ENCODE measurements around the gene ACSL5. TPM values are rescaled to one million over a fixed set of nuclear protein-coding genes. Genes with fewer than 3 reads are reported as not detected.

ACSL5 gene
- total and polyA plus RNA-seq, 2 donors (not counting 1 experiment from before 2014, with no cell fraction given) = 31.5 to 36.2 TPM

DNA sequence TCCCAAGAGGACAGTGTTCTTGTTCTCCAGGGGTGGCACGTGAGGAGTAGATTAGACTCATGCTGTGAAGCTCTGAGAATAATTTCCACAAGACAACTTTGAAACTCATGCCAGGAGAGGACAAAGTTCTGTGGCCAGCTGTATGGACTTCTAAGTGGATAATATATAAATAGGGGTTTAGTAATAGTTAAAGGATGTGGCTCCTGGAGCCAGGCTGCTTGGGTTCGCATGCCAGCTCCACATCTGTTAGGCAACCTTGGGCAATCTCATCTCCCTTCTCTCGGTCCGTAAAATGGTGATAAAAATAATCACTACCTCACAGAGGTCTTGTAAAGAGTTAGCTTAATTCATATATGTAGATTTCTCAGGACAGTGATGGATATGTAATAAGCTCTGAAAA is 35.8 kb downstream of the ACSL5 start:
- peaks cover 6% of the 10 kb centered on the region for H3K9me3 Mint-ChIP-seq (ENCODE audit: insufficient read depth)
- no peak overlapping the region for H3K4me3 Mint-ChIP-seq
- Histone ChIP-seq H3K9me3 (ENCODE audit: control extremely low read depth in 1 of 3, control insufficient read depth in 2 of 3, insufficient read depth in 1 of 3, low read length in 2 of 3) (no peaks in the 10 kb centered on the region), H3K4me3 (ENCODE audit: control extremely low read depth in 1 of 5, extremely low read depth in 1 of 5, insufficient read depth in 1 of 5, low read depth in 2 of 5, low read length in 4 of 5) (no peak overlapping the region), H3K27me3 (replicated peaks in 1 of 4; ENCODE audit: control extremely low read depth in 1 of 4, control insufficient read depth in 3 of 4, insufficient read depth in 4 of 4, low read length in 3 of 4) (no peaks in the 10 kb centered on the region), H3K4me1 (ENCODE audit: control insufficient read depth in 2 of 2, insufficient read depth in 2 of 2, low read length in 2 of 2) (no peaks in the 10 kb centered on the region), H3K9ac (ENCODE audit: low read length) (no peak overlapping the region), H3K79me2 (ENCODE audit: control insufficient read depth, insufficient read depth, low read length) (no peaks in the 10 kb centered on the region), H3K27ac (ENCODE audit: low read length in 2 of 2) (no peak overlapping the region), H3K36me3 (replicated peaks in 1 of 2; ENCODE audit: control extremely low read depth in 1 of 2, control insufficient read depth in 1 of 2, extremely low read depth in 1 of 2, insufficient read depth in 2 of 2, low read length in 1 of 2) (peaks cover 8 to 84% of the 10 kb centered on the region in 2 experiments), H4K20me1 (ENCODE audit: control insufficient read depth, insufficient read depth, low read length, poor library complexity, severe bottlenecking) (no peaks in the 10 kb centered on the region), H3K4me2 (replicated peaks; ENCODE audit: low read depth, low read length, poor library complexity, severe bottlenecking) (no peak overlapping the region), H2AFZ (ENCODE audit: insufficient read depth, low read depth, low read length, poor library complexity, severe bottlenecking) (no peak overlapping the region)
- DNase-seq = no peak
- no peak overlapping the region for H3K27ac Mint-ChIP-seq
- no CpG with 5 or more reads among the region's 4 CpGs for WGBS (ENCODE audit: insufficient coverage)
- intact Hi-C loops (cut with micrococcal nuclease) = no loop called here
- ATAC-seq (ENCODE audit: low read depth) = no peak
- TF ChIP-seq, protein P1, sequence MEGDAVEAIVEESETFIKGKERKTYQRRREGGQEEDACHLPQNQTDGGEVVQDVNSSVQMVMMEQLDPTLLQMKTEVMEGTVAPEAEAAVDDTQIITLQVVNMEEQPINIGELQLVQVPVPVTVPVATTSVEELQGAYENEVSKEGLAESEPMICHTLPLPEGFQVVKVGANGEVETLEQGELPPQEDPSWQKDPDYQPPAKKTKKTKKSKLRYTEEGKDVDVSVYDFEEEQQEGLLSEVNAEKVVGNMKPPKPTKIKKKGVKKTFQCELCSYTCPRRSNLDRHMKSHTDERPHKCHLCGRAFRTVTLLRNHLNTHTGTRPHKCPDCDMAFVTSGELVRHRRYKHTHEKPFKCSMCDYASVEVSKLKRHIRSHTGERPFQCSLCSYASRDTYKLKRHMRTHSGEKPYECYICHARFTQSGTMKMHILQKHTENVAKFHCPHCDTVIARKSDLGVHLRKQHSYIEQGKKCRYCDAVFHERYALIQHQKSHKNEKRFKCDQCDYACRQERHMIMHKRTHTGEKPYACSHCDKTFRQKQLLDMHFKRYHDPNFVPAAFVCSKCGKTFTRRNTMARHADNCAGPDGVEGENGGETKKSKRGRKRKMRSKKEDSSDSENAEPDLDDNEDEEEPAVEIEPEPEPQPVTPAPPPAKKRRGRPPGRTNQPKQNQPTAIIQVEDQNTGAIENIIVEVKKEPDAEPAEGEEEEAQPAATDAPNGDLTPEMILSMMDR (IDR thresholded peaks at IDR 0.05) = no peak
- peaks cover 4% of the 10 kb centered on the region for H3K4me1 Mint-ChIP-seq
- POLR2A ChIA-PET = no interaction called here
- H3K27me3 Mint-ChIP-seq = no peaks in the 10 kb centered on the region
- CTCF ChIA-PET = interaction anchor here (1.3 kb wide), 1 partner anchor 9 kb away, joined by 3 read pairs; no protein-coding TSS in a partner anchor

DNA sequence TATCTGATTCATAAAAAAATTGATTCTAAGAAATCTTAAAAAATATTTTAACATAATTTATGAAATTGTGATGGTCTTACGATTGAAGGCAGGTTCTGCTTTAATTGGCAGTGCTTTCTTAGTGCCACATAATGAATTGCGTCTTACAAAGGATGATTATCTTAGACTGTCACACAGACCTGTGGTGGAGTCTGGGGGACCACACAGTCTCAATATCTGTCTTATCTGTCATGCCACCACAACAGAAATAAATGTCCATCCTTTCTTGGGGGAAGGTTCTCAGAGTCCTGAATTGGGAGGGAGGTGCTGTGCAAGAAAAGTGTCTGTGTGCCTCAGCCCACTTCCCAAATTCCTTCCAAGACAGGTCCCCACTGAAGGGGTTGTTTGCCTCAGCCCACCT is 38.8 kb downstream of the ACSL5 start:
- ATAC-seq (ENCODE audit: low read depth) (no peak), DNase-seq (no peak)
- no peaks in the 10 kb centered on the region for H3K27me3 ChIP-seq (replicated peaks in 1 of 4; ENCODE audit: control extremely low read depth in 1 of 4, control insufficient read depth in 3 of 4, insufficient read depth in 4 of 4, low read length in 3 of 4)
- WGBS (ENCODE audit: insufficient coverage) = no CpG with 5 or more reads among the region's 2 CpGs
- ChIA-PET POLR2A (no interaction called here), CTCF (interaction anchor here (1.9 kb wide), 1 partner anchor 22 kb away, joined by 8 read pairs; no protein-coding TSS in a partner anchor)
- no peak overlapping the region for H3K4me2 ChIP-seq (replicated peaks; ENCODE audit: low read depth, low read length, poor library complexity, severe bottlenecking)
- H3K79me2 ChIP-seq (ENCODE audit: control insufficient read depth, insufficient read depth, low read length) = no peaks in the 10 kb centered on the region
- Mint-ChIP-seq H3K27ac (no peak overlapping the region), H3K27me3 (no peaks in the 10 kb centered on the region), H3K4me1 (no peaks in the 10 kb centered on the region), H3K4me3 (no peak overlapping the region), H3K9me3 (ENCODE audit: insufficient read depth) (no peaks in the 10 kb centered on the region)
- TF ChIP-seq, protein P1 (IDR thresholded peaks at IDR 0.05) = no peak
- TF ChIP-seq EZH2 (IDR thresholded peaks at IDR 0.05; ENCODE audit: borderline replicate concordance, insufficient read depth, low read depth, low read length, poor library complexity, severe bottlenecking) = no peak
- no peak overlapping the region for H2AFZ ChIP-seq (ENCODE audit: insufficient read depth, low read depth, low read length, poor library complexity, severe bottlenecking)
- no peaks in the 10 kb centered on the region for H3K9me3 ChIP-seq (ENCODE audit: control extremely low read depth in 1 of 3, control insufficient read depth in 2 of 3, insufficient read depth in 1 of 3, low read length in 2 of 3)
- no peak overlapping the region for H3K4me3 ChIP-seq (ENCODE audit: control extremely low read depth in 1 of 5, extremely low read depth in 1 of 5, insufficient read depth in 1 of 5, low read depth in 2 of 5, low read length in 4 of 5)
- no peaks in the 10 kb centered on the region for H4K20me1 ChIP-seq (ENCODE audit: control insufficient read depth, insufficient read depth, low read length, poor library complexity, severe bottlenecking)
- intact Hi-C loops (cut with micrococcal nuclease) = no loop called here
- no peaks in the 10 kb centered on the region for H3K4me1 ChIP-seq (ENCODE audit: control insufficient read depth in 2 of 2, insufficient read depth in 2 of 2, low read length in 2 of 2)
- H3K36me3 ChIP-seq (replicated peaks in 1 of 2; ENCODE audit: control extremely low read depth in 1 of 2, control insufficient read depth in 1 of 2, extremely low read depth in 1 of 2, insufficient read depth in 2 of 2, low read length in 1 of 2) = peaks cover 12 to 78% of the 10 kb centered on the region in 2 experiments
- H3K9ac ChIP-seq (ENCODE audit: low read length) = no peak overlapping the region
- H3K27ac ChIP-seq (ENCODE audit: low read length in 2 of 2) = no peak overlapping the region

Data from B cell (primary cell).